ENCODE measurements around the gene BCL2.
"Not testable (repeated sequence)": the region's sequence is repeated elsewhere in the genome, so short reads cannot be mapped to it uniquely, and the experiment has no call there.

Gene BCL2

GRCh38 chr18:63257453-63257852 is 62.1 kb downstream of the BCL2 start:
- no peak for FAIRE-seq

GRCh38 chr18:63255435-63255834 is 64.1 kb downstream of the BCL2 start:
- FAIRE-seq, result no peak

GRCh38 chr18:63254716-63255399 is 64.7 kb downstream of the BCL2 start:
- no peak for FAIRE-seq

GRCh38 chr18:63253428-63254372 is 65.9 kb downstream of the BCL2 start:
- no peak for FAIRE-seq

- FAIRE-seq, result no peak
These were observed 66.6 kb downstream of the BCL2 start for GRCh38 chr18:63253014-63253413.

- no peak for FAIRE-seq
These were observed 69.8 kb downstream of the BCL2 start for GRCh38 chr18:63249771-63250170.

- no peak for FAIRE-seq
These were observed 71.6 kb downstream of the BCL2 start for GRCh38 chr18:63247926-63248325.

- FAIRE-seq, result no peak
These were observed 72.1 kb downstream of the BCL2 start for GRCh38 chr18:63247506-63247905.

- FAIRE-seq, result no peak
These were observed 74.0 kb downstream of the BCL2 start for GRCh38 chr18:63245600-63245999.

- no peak for FAIRE-seq
These were observed 75.0 kb downstream of the BCL2 start for GRCh38 chr18:63244607-63245006.

- no peak for FAIRE-seq
These were observed 77.8 kb downstream of the BCL2 start for GRCh38 chr18:63241760-63242159.

GRCh38 chr18:63241317-63241712 is 78.3 kb downstream of the BCL2 start:
- no peak for FAIRE-seq

- no peak for FAIRE-seq
These were observed 78.8 kb downstream of the BCL2 start for GRCh38 chr18:63240531-63241316.

- FAIRE-seq, result no peak
These were observed 80.9 kb downstream of the BCL2 start for GRCh38 chr18:63238693-63239075.

GRCh38 chr18:63237881-63238692 is 81.5 kb downstream of the BCL2 start:
- FAIRE-seq, result peak; percentile 99

- FAIRE-seq, result no peak
These were observed 82.4 kb downstream of the BCL2 start for GRCh38 chr18:63236921-63237846.

GRCh38 chr18:63236406-63236805 is 83.2 kb downstream of the BCL2 start:
- no peak for FAIRE-seq

- not testable (repeated sequence) for FAIRE-seq
These were observed 83.6 kb downstream of the BCL2 start for GRCh38 chr18:63235920-63236319.

GRCh38 chr18:63234841-63235240 is 84.7 kb downstream of the BCL2 start:
- no peak for FAIRE-seq

GRCh38 chr18:63234432-63234831 is 85.1 kb downstream of the BCL2 start:
- FAIRE-seq, result no peak

GRCh38 chr18:63233334-63233733 is 86.2 kb downstream of the BCL2 start:
- FAIRE-seq, result no peak

All from G401.6 (cell line).